GM08714 (cell line): Measurements from ENCODE around the gene CNTNAP2.

Experiments
- H3K4me3 ChIP-seq: fragments of 200-500 bp; sonication (Bioruptor generic); 2 replicates; pipeline ENCODE4 v1.5.1; 2014; ENCODE audit warnings: mild to moderate bottlenecking, low read length, inconsistent platforms
- ZNF274 ChIP-seq: IDR thresholded peaks from 2 replicates; pipeline ENCODE4 v1.6.1; 2012; ENCODE audit warnings: mild to moderate bottlenecking, low read depth, low read length

Gene CNTNAP2

GRCh38 chr7:148014541-148014940, 1897.9 kb downstream of the CNTNAP2 start:
- no peak for TF ChIP-seq ZNF274
- no peak overlapping the region for H3K4me3 ChIP-seq

- no peak overlapping the region for H3K4me3 ChIP-seq
- TF ChIP-seq ZNF274 = no peak
These were observed 1900.5 kb downstream of the CNTNAP2 start for GRCh38 chr7:148017126-148017525.

GRCh38 chr7:148020679-148021078, 1904.1 kb downstream of the CNTNAP2 start:
- TF ChIP-seq ZNF274 = no peak
- no peak overlapping the region for H3K4me3 ChIP-seq

GRCh38 chr7:148021507-148022045, 1905.0 kb downstream of the CNTNAP2 start:
- TF ChIP-seq ZNF274 = no peak
- no peak overlapping the region for H3K4me3 ChIP-seq

- no peak for TF ChIP-seq ZNF274
- H3K4me3 ChIP-seq = no peak overlapping the region
These were observed 1906.2 kb downstream of the CNTNAP2 start for GRCh38 chr7:148022832-148023231.

DNA sequence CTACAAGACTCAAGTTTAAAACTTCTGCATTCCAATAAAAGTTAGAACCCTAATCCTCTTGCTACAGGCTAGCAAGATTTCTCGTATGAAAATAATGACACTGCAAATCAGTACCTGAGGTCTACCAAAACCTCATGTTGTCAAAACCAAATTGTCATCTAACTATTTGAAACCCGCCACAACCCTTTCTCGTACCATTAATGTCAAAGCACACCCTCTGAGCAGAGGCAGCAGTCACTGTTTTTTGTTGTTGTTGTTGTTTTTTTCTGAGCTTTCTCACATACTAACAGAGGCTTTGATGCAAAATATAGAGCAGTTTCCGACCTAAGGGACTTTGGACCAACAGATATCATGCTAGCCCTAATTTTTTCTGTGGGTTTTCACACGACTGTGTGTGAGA, 1910.1 kb downstream of the CNTNAP2 start:
- no peak overlapping the region for H3K4me3 ChIP-seq
- TF ChIP-seq ZNF274 = no peak

DNA sequence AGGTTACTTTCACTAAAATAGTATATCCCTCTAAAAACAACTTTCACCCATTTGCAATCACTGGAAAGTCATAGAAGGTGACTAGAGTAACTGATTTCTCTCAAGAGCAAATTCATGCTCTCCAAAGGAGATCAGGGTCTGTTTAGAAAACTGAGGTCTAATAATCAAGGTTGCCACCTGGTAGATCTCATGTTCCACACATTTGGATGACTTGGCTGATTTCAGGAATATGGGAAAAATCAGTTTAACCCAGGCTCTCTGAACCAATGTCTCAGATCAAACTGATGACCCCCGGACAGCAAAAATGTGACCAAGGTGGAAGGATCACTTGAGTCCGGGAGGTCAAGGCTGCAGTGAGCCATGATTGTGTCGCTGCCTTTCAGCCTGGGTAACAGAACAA, 1911.6 kb downstream of the CNTNAP2 start:
- no peak for TF ChIP-seq ZNF274
- H3K4me3 ChIP-seq = no peak overlapping the region

DNA sequence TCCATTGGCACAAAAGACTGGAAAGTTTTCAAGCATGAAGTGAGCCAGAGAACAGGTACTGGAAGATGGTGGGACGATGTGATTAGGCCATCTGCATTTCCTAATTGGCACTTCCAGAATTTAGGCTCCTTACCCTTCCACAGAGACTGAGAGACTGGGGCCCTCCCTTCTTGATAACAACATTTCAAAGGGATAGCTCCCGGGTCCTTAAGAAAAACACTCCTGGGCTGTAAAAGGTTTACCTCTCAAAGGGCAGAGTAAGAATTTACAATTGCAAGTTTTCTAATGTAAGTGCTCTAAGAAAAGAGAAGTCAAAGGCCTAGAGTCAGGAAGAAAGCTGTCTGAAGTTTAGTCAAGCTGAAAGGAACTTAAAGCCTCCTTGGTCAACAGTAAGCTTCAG, 1914.4 kb downstream of the CNTNAP2 start:
- no peak for TF ChIP-seq ZNF274
- H3K4me3 ChIP-seq = no peak overlapping the region

DNA sequence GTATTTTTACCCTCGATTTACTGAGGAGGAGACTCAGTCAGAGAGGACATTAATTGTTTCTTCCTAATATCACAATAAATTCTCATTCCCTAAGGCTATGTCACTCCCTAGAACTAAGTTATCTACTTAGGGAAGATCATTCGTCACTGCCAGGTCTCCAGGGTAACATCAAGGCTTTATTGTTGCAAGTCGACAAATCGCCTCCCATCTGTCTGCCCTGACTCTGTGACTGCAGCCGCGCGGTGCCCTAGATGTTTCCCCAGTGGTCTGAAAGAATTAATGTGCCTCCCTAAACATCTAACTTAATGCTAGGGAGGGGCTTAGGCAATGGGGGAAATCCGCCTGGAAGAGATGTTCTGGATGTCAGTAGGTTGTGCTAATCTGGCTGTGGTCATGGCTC, 1915.2 kb downstream of the CNTNAP2 start:
- TF ChIP-seq ZNF274 = no peak
- H3K4me3 ChIP-seq = no peak overlapping the region

GRCh38 chr7:148035950-148036349, 1919.3 kb downstream of the CNTNAP2 start:
- H3K4me3 ChIP-seq = no peak overlapping the region
- no peak for TF ChIP-seq ZNF274

GRCh38 chr7:148037044-148037443, 1920.4 kb downstream of the CNTNAP2 start:
- H3K4me3 ChIP-seq = no peak overlapping the region
- TF ChIP-seq ZNF274 = no peak

DNA sequence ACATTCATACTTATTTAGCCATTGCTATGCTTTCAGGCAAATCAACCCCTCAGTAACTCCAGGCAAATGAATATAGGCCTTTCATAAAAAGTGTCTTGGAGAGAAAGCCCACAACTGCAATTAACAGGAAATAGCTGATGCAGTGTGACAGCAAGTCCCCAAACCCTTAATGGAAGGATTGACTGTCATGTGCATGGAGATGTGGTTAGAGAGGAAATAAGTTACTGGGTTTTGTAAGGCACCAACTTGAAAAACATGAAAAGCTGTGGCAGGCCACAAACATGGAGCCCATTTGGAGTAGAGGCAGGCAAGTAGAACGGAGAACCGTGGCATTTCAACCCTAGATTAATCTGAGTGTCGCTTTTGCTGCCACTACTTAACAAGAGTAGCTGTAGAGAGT, 1924.6 kb downstream of the CNTNAP2 start:
- TF ChIP-seq ZNF274 = no peak
- H3K4me3 ChIP-seq = no peak overlapping the region

- TF ChIP-seq ZNF274 = no peak
- H3K4me3 ChIP-seq = no peak overlapping the region
These were observed 1926.5 kb downstream of the CNTNAP2 start for GRCh38 chr7:148042935-148043631.

- TF ChIP-seq ZNF274 = no peak
- H3K4me3 ChIP-seq = no peak overlapping the region
These were observed 1927.6 kb downstream of the CNTNAP2 start for GRCh38 chr7:148044173-148044572.

DNA sequence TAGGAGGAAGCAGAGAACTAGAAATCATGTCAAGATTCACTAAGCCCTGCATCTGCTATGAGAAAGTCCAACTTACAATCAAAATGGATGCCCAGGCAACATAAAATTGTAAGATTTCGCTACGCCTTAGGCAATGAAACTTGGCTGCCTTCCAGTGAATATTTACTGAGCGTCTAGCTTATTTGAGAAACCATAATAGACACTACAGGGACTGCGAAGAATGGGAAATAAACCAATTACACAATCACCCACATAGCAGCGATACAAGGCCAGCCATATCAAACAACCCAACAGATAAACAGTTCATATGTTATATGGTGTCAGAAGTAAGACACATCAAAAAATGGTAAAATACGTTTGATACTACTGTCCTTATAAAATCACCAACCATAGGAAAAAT, 1928.9 kb downstream of the CNTNAP2 start:
- no peak for TF ChIP-seq ZNF274

DNA sequence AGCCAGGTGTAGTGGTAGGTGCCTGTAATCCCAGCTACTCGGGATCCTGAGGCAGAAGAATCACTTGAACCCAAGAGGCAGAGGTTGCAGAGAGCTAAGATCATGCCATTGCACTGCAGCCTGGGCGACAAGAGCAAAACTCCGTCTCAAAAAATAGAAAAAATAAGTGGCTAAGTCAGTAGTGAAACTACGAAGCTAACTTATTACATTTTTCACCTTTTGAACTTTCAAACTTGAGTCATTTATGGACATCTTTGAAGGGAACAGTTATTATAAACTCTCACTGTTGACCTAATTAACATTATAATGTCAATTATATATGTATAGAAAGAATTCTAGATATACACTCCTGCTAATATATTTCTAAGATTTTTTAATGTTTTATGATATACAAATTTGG, 1932.5 kb downstream of the CNTNAP2 start:
- no peak for TF ChIP-seq ZNF274

More for the DNA sequence above, 1928.9 kb downstream of the CNTNAP2 start:
- H3K4me3 ChIP-seq = no peak overlapping the region

More for the DNA sequence above, 1932.5 kb downstream of the CNTNAP2 start:
- H3K4me3 ChIP-seq = no peak overlapping the region
